Caco-2 (cell line): ENCODE data around the gene COL19A1. TPM values are rescaled to one million over a fixed set of nuclear protein-coding genes. Genes with fewer than 3 reads are reported as not detected.
"Not testable (repeated sequence)": the region's sequence is repeated elsewhere in the genome, so short reads cannot be mapped to it uniquely, and the experiment has no call there.

Source experiments
- BruUV-seq: library from RNA; stranded (reverse); fragments of 400-500 nt; replicated peaks from 2 replicates; lab custom pipeline; 2021; lab: Mats Ljungman, UMichigan
- CTCF ChIA-PET: fragments of 300-600 bp; sonication (Branson Sonifier 250); formaldehyde crosslinking; loops from one replicate; lab custom pipeline; 2022; ENCODE audit warnings: antibody characterized with exemption; lab: Charles Lee
- POLR2A ChIA-PET: fragments of 300-600 bp; sonication (Branson Sonifier 250); formaldehyde crosslinking; loops from one replicate; lab custom pipeline; 2022; ENCODE audit warnings: antibody characterized with exemption; lab: Charles Lee
- DNase-seq, 2 experiments: peaks; one replicate each; pipeline versions ENCODE4 v3.0.0 to v3.0.0-alpha.2; 2020 to 2022
- H3K27me3 ChIP-seq: replicated peaks from 2 replicates; pipeline ENCODE4 v1.6.0; 2011; ENCODE audit warnings: low read length; ENCODE audit not compliant: control insufficient read depth, insufficient read depth
- H3K36me3 ChIP-seq: 2 replicates; pipeline ENCODE4 v1.5.1; 2011; ENCODE audit warnings: low read length; ENCODE audit not compliant: control insufficient read depth, insufficient read depth
- H3K4me1 ChIP-seq: fragments of 250-450 bp; sonication (Bioruptor Pico); 2 replicates; pipeline ENCODE4 v1.5.1; 2020; ENCODE audit warnings: mild to moderate bottlenecking
- H3K4me3 ChIP-seq: 2 replicates; pipeline ENCODE4 v1.5.1; 2011; ENCODE audit warnings: low read depth, mild to moderate bottlenecking, control low read depth, low read length
- H3K9me3 ChIP-seq: fragments of 250-450 bp; sonication (Bioruptor Pico); 2 replicates; pipeline ENCODE4 v1.5.1; 2020; ENCODE audit warnings: mild to moderate bottlenecking, moderate library complexity
- H3K27ac Mint-ChIP-seq: one replicate; pipeline ENCODE4 v1.8.0; 2022; ENCODE audit warnings: mixed read lengths; ENCODE audit not compliant: unreplicated experiment
- H3K27me3 Mint-ChIP-seq: one replicate; pipeline ENCODE4 v1.8.0; 2022; ENCODE audit warnings: mixed read lengths; ENCODE audit not compliant: insufficient read depth, unreplicated experiment
- H3K36me3 Mint-ChIP-seq: one replicate; pipeline ENCODE4 v1.8.0; 2022; ENCODE audit warnings: mild to moderate bottlenecking, mixed read lengths; ENCODE audit not compliant: insufficient read depth, unreplicated experiment
- H3K4me1 Mint-ChIP-seq: one replicate; pipeline ENCODE4 v1.8.0; 2022; ENCODE audit warnings: low read depth, mixed read lengths; ENCODE audit not compliant: unreplicated experiment
- H3K4me3 Mint-ChIP-seq: one replicate; pipeline ENCODE4 v1.8.0; 2022; ENCODE audit warnings: mild to moderate bottlenecking, moderate library complexity, mixed read lengths; ENCODE audit not compliant: unreplicated experiment
- H3K9me3 Mint-ChIP-seq: one replicate; pipeline ENCODE4 v1.8.0; 2022; ENCODE audit warnings: mixed read lengths; ENCODE audit not compliant: unreplicated experiment
- intact Hi-C: fragments of 100-400 bp; cut with micrococcal nuclease; formaldehyde crosslinking; loops from one replicate; pipeline ENCODE4 v1.10.0; 2022; ENCODE audit not compliant: unreplicated experiment
- total RNA-seq: library from RNA; stranded (reverse); gene quantifications from 2 replicates; pipeline ENCODE4 v1.2.3, GENCODE V29; 2022
- TF ChIP-seq, protein P1 (sequence below), 2 experiments: fragments of 200-600 bp in 1 of 2; IDR thresholded peaks; 1 replicate in 1 of 2; 2 replicates in 1 of 2; pipeline versions ENCODE4 v1.5.1 to v1.8.0; 2011 to 2022; ENCODE audit warnings: antibody characterized with exemption in 1 of 2, control low read depth in 1 of 2, inconsistent platforms in 1 of 2, low read depth in 1 of 2, low read length in 1 of 2, mild to moderate bottlenecking in 1 of 2, moderate library complexity in 1 of 2; ENCODE audit not compliant: insufficient read depth in 1 of 2, severe bottlenecking in 1 of 2, unreplicated experiment in 1 of 2

COL19A1 gene
- total RNA-seq, 1 experiment from 2014 or later, result not detected

DNA sequence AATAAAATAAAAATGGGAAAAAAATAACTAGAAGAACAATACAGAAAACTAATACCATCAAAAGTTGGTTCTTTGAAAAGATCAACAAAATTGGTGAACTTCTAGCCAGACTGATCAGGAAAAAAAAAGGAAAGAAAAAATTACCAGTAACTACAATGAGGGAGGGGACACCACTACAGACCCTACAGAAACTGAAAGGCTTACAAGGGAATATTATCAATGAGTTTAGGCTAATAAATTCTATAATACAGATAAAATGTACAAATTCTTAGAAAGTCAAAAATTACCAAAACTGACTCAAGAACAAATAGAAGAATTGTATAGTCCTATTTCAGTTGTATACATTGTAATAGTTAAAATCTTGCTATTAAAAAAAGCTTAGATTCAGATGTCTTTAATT is 141.8 kb downstream of the COL19A1 start:
- no peaks in the 10 kb centered on the region for H3K9me3 ChIP-seq
- no peak for DNase-seq
- H3K4me1 ChIP-seq, result no peaks in the 10 kb centered on the region
- H3K36me3 Mint-ChIP-seq, result no peaks in the 10 kb centered on the region
- H3K27ac Mint-ChIP-seq, result no peak overlapping the region
- H3K4me3 ChIP-seq, result no peak overlapping the region
- H3K36me3 ChIP-seq, result no peaks in the 10 kb centered on the region
- intact Hi-C loops, result no loop called here
- no peaks in the 10 kb centered on the region for H3K27me3 ChIP-seq
- H3K9me3 Mint-ChIP-seq, result no peaks in the 10 kb centered on the region
- CTCF ChIA-PET, result no interaction called here
- POLR2A ChIA-PET, result no interaction called here
- no peak overlapping the region for H3K4me3 Mint-ChIP-seq
- H3K27me3 Mint-ChIP-seq, result peaks cover 8% of the 10 kb centered on the region
- TF ChIP-seq, protein P1, sequence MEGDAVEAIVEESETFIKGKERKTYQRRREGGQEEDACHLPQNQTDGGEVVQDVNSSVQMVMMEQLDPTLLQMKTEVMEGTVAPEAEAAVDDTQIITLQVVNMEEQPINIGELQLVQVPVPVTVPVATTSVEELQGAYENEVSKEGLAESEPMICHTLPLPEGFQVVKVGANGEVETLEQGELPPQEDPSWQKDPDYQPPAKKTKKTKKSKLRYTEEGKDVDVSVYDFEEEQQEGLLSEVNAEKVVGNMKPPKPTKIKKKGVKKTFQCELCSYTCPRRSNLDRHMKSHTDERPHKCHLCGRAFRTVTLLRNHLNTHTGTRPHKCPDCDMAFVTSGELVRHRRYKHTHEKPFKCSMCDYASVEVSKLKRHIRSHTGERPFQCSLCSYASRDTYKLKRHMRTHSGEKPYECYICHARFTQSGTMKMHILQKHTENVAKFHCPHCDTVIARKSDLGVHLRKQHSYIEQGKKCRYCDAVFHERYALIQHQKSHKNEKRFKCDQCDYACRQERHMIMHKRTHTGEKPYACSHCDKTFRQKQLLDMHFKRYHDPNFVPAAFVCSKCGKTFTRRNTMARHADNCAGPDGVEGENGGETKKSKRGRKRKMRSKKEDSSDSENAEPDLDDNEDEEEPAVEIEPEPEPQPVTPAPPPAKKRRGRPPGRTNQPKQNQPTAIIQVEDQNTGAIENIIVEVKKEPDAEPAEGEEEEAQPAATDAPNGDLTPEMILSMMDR (IDR thresholded peaks at IDR 0.05; ENCODE audit: insufficient read depth in 1 of 2, low read depth in 1 of 2, low read length in 1 of 2, severe bottlenecking in 1 of 2, unreplicated experiment in 1 of 2), result no peak
- no peaks in the 10 kb centered on the region for H3K4me1 Mint-ChIP-seq
- BruUV-seq, result no TSS peak

DNA sequence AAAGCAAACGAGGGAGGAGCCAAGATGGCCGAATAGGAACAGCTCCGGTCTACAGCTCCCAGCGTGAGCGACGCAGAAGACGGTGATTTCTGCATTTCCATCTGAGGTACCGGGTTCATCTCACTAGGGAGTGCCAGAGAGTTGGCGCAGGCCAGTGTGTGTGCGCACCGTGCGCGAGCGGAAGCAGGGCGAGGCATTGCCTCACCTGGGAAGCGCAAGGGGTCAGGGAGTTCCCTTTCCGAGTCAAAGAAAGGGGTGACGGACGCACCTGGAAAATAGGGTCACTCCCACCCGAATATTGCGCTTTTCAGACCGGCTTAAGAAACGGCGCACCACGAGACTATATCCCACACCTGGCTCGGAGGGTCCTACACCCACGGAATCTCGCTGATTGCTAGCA is 144.0 kb downstream of the COL19A1 start:
- POLR2A ChIA-PET, H3K27me3 ChIP-seq, H3K4me3 Mint-ChIP-seq, H3K4me1 ChIP-seq, H3K9me3 Mint-ChIP-seq, H3K36me3 Mint-ChIP-seq, H3K27ac Mint-ChIP-seq, H3K9me3 ChIP-seq, CTCF ChIA-PET, H3K36me3 ChIP-seq, H3K4me3 ChIP-seq, H3K4me1 Mint-ChIP-seq, DNase-seq, BruUV-seq, H3K27me3 Mint-ChIP-seq, intact Hi-C loops: not testable (repeated sequence)

DNA sequence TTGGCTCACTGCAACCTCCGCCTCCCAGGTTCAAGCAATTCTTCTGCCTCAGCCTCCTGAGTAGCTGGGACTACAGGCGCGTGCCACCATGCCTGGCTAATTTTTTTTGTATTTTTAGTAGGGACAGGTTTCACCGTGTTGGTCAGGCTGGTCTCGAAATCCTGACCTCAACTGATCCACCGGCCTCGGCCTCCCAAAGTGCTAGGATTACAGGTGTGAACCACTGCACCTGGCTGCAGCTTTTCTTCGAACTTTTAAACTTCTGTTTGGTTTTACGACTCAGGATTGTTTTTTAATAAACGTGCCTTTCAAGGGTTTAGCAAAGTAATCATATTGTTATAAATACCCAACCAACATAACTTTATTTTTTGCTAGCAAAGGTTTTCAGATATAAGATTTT is 156.8 kb downstream of the COL19A1 start:
- POLR2A ChIA-PET, H3K36me3 ChIP-seq, BruUV-seq, H3K4me3 Mint-ChIP-seq, CTCF ChIA-PET, H3K27me3 ChIP-seq, intact Hi-C loops, H3K9me3 ChIP-seq, H3K4me3 ChIP-seq, H3K4me1 ChIP-seq, H3K27ac Mint-ChIP-seq, H3K4me1 Mint-ChIP-seq, H3K27me3 Mint-ChIP-seq, DNase-seq, H3K36me3 Mint-ChIP-seq, H3K9me3 Mint-ChIP-seq: not testable (repeated sequence)

DNA sequence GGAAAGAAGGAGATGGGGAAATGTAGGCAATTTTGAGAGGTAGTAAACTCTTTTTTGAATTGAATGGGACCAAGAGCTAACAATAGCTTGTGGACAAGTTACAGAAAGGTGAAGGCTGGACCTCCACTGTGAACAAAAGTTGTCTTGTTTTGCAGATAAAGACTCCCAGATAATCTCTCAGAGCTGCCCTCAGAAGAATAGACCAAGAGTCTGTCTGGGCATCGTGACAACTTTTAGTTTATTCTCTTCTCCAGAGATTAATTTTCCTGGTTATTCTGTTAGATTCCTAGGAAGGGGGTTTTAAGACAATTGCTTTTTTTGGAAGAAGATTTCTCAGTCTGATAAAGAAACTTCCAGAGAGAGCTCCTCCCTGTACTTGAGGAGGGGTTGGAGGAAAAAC is 161.9 kb downstream of the COL19A1 start:
- H3K36me3 Mint-ChIP-seq, result no peaks in the 10 kb centered on the region
- H3K9me3 ChIP-seq, result no peaks in the 10 kb centered on the region
- CTCF ChIA-PET, result no interaction called here
- H3K4me1 Mint-ChIP-seq, result no peaks in the 10 kb centered on the region
- BruUV-seq, result no TSS peak
- intact Hi-C loops, result no loop called here
- H3K4me3 ChIP-seq, result no peak overlapping the region
- TF ChIP-seq, protein P1 (IDR thresholded peaks at IDR 0.05; ENCODE audit: insufficient read depth in 1 of 2, low read depth in 1 of 2, low read length in 1 of 2, severe bottlenecking in 1 of 2, unreplicated experiment in 1 of 2), result no peak
- H3K9me3 Mint-ChIP-seq, result no peaks in the 10 kb centered on the region
- H3K4me3 Mint-ChIP-seq, result no peak overlapping the region
- no peaks in the 10 kb centered on the region for H3K4me1 ChIP-seq
- no peak for DNase-seq
- H3K36me3 ChIP-seq, result no peaks in the 10 kb centered on the region
- H3K27me3 ChIP-seq, result no peaks in the 10 kb centered on the region
- H3K27me3 Mint-ChIP-seq, result peaks cover 7% of the 10 kb centered on the region
- POLR2A ChIA-PET, result no interaction called here
- no peak overlapping the region for H3K27ac Mint-ChIP-seq
